Left ventricle myocardium inferior (tissue), 1 donor: ENCODE measurements around the gene ACAD11. TPM values are rescaled to one million over a fixed set of nuclear protein-coding genes. Genes with fewer than 3 reads are reported as not detected.
A peak's percentile ranks its signal among the peaks of the same experiment; 100 is the strongest.

ENCODE experiments used
- DNase-seq: peaks from one replicate; pipeline ENCODE4 v3.0.0-alpha.2; 2020
- H3K27ac ChIP-seq: fragments of 200-600 bp; replicated peaks from 2 replicates; pipeline ENCODE4 v1.8.0; 2021
- H3K27me3 ChIP-seq: fragments of 200-600 bp; 2 replicates; pipeline ENCODE4 v1.8.0; 2021; ENCODE audit warnings: low read depth
- H3K36me3 ChIP-seq: fragments of 200-600 bp; 2 replicates; pipeline ENCODE4 v1.8.0; 2021
- H3K4me1 ChIP-seq: fragments of 200-600 bp; 2 replicates; pipeline ENCODE4 v1.8.0; 2021
- H3K4me3 ChIP-seq: fragments of 200-600 bp; 2 replicates; pipeline ENCODE4 v1.8.0; 2021; ENCODE audit warnings: mild to moderate bottlenecking, moderate library complexity
- H3K9me3 ChIP-seq: fragments of 200-600 bp; replicated peaks from 2 replicates; pipeline ENCODE4 v1.8.0; 2021
- intact Hi-C: fragments of 100-400 bp; cut with micrococcal nuclease; formaldehyde crosslinking; loops from one replicate; pipeline ENCODE4 v1.11.0; 2022
- total RNA-seq: library from RNA; stranded (reverse); fragmentation: NEBNext Ultra II Directional; extraction: Animal tissue kit (Norgen Biotek cat#: 25700); gene quantifications from one replicate; pipeline ENCODE4 v1.2.1, GENCODE V29; 2021
- TF ChIP-seq, protein P1 (sequence below): fragments of 200-600 bp; IDR thresholded peaks from 2 replicates; pipeline ENCODE4 v1.8.0; 2021; ENCODE audit warnings: antibody characterized with exemption, mild to moderate bottlenecking, borderline replicate concordance
- donor health status: DM: no; HTN: yes; CAD: no; lungs with severe emphysema.

ACAD11 gene
- total RNA-seq, 1 donor from 2014 or later, result 21.5 TPM

DNA sequence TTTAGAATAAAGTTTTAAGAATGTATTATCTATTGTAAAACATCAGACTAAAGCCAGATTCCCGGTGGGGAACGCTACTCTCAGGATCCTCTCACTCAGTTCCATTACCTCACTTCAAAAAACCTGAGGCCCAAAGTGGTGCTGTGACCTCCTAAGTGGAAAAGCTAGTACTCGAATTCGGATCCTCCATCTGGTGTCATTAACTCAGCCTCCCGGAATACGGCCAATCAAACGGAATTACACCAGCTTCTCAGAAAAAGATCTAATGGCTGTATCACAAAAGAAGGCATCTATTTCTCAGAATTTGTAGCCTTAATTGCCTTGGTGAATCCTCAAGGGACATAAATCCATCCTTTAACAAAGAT is 627 bp downstream of the ACAD11 start:
- Histone ChIP-seq H3K4me3 (peak overlapping the region; percentile 87), H3K27ac (peak overlapping the region; percentile 94), H3K36me3 (no peaks in the 10 kb centered on the region), H3K9me3 (no peaks in the 10 kb centered on the region), H3K27me3 (no peaks in the 10 kb centered on the region), H3K4me1 (peaks cover 95% of the 10 kb centered on the region)
- DNase-seq, result no peak
- intact Hi-C loops, result no loop called here
- TF ChIP-seq, protein P1, sequence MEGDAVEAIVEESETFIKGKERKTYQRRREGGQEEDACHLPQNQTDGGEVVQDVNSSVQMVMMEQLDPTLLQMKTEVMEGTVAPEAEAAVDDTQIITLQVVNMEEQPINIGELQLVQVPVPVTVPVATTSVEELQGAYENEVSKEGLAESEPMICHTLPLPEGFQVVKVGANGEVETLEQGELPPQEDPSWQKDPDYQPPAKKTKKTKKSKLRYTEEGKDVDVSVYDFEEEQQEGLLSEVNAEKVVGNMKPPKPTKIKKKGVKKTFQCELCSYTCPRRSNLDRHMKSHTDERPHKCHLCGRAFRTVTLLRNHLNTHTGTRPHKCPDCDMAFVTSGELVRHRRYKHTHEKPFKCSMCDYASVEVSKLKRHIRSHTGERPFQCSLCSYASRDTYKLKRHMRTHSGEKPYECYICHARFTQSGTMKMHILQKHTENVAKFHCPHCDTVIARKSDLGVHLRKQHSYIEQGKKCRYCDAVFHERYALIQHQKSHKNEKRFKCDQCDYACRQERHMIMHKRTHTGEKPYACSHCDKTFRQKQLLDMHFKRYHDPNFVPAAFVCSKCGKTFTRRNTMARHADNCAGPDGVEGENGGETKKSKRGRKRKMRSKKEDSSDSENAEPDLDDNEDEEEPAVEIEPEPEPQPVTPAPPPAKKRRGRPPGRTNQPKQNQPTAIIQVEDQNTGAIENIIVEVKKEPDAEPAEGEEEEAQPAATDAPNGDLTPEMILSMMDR, result no peak

GRCh38 chr3:132657869-132658747 is 1.5 kb downstream of the ACAD11 start:
- TF ChIP-seq, protein P1, result no peak
- Histone ChIP-seq H3K36me3 (no peaks in the 10 kb centered on the region), H3K27ac (peak overlapping the region; percentile 94), H3K4me1 (peaks cover 95% of the 10 kb centered on the region), H3K27me3 (no peaks in the 10 kb centered on the region), H3K9me3 (no peaks in the 10 kb centered on the region), H3K4me3 (peak overlapping the region; percentile 87)
- intact Hi-C loops, result no loop called here
- DNase-seq, result no peak

GRCh38 chr3:132655471-132655870 is 4.1 kb downstream of the ACAD11 start:
- intact Hi-C loops, result no loop called here
- H3K4me1 ChIP-seq, result peaks cover 84% of the 10 kb centered on the region
- no peaks in the 10 kb centered on the region for H3K27me3 ChIP-seq
- H3K4me3 ChIP-seq, result no peak overlapping the region
- DNase-seq, result no peak
- TF ChIP-seq, protein P1, result no peak
- H3K27ac ChIP-seq, result peak overlapping the region; percentile 64
- H3K36me3 ChIP-seq, result no peaks in the 10 kb centered on the region
- H3K9me3 ChIP-seq, result no peaks in the 10 kb centered on the region

GRCh38 chr3:132654721-132655120 is 4.9 kb downstream of the ACAD11 start:
- Histone ChIP-seq H3K36me3 (no peaks in the 10 kb centered on the region), H3K4me1 (peaks cover 85% of the 10 kb centered on the region), H3K27me3 (no peaks in the 10 kb centered on the region), H3K4me3 (no peak overlapping the region), H3K27ac (peak overlapping the region; percentile 64), H3K9me3 (no peaks in the 10 kb centered on the region)
- TF ChIP-seq, protein P1, result no peak
- intact Hi-C loops, result no loop called here
- no peak for DNase-seq

- no peak overlapping the region for H3K27ac ChIP-seq
Observed at GRCh38 chr3:132654190-132654589, 5.4 kb downstream of the ACAD11 start.

More at GRCh38 chr3:132654190-132654589, 5.4 kb downstream of the ACAD11 start:
- intact Hi-C loops, result no loop called here
- Histone ChIP-seq H3K4me3 (no peak overlapping the region), H3K4me1 (peaks cover 85% of the 10 kb centered on the region), H3K36me3 (no peaks in the 10 kb centered on the region), H3K27me3 (no peaks in the 10 kb centered on the region), H3K9me3 (no peaks in the 10 kb centered on the region)
- DNase-seq, result no peak
- TF ChIP-seq, protein P1, result no peak
